OCI-LY7 (cell line): ENCODE measurements around the gene DSCAM.

Source experiments
- CTCF ChIP-seq: fragments of 200-600 bp; sonication (generic); conservative IDR thresholded peaks from 2 replicates; pipeline ENCODE4 v1.5.1; 2014; ENCODE audit warnings: mild to moderate bottlenecking, antibody characterized with exemption, low read length, moderate library complexity, mixed read lengths
- EZH2phosphoT487 ChIP-seq: fragments of 200-600 bp; sonication (generic); IDR thresholded peaks from 2 replicates; pipeline ENCODE4 v1.6.1; 2018; ENCODE audit warnings: low read depth, borderline replicate concordance, mild to moderate bottlenecking, mixed run types, antibody characterized with exemption, low read length, moderate library complexity, mixed read lengths

DNA sequence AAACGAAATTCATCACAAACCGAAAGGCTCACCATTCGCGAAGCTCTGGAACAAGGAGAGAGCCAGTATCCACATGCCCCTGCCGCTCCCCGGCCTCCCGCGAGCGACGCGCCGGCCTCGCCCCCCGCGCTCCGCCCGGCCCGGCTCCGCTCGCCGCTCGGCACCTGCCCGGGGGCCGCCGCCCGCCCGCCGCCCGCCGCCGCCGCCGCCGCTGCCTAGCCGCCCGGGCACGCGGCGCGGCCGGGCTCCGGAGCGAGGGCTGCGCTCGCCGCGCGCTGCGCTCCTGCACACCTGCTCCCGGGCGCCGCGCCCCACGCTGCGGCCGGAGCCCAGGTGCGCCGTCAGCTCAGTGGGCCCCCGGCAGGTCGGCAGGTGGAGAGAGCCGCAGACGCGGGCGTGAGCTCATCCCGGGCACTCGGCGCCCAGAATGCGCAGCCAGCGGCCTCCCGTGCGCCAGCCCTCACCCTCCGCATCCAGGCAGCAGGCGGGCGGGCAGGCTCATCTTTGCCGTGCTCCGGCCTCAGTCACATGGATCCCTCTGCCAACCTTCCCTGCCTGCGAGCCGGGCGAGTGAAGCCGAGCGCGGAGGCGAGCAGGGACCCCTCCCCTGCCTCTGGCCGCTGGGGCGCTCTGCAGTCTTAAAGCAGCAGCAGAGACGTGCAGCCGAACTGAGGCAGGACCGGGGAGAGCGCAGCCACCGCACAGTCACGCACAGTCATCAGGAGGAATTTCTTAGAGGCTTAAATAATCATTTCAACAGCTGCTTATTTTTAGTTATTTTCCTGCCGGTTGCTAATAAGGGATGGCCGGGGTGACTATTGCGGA, at the start of gene DSCAM:
- no peak for TF ChIP-seq CTCF
- no peak for TF ChIP-seq EZH2phosphoT487
